ENCODE data around the gene CST8. TPM values are rescaled to one million over a fixed set of nuclear protein-coding genes. Genes with fewer than 3 reads are reported as not detected.

CST8 gene
- total RNA-seq, 1 experiment from 2014 or later = not detected

DNA sequence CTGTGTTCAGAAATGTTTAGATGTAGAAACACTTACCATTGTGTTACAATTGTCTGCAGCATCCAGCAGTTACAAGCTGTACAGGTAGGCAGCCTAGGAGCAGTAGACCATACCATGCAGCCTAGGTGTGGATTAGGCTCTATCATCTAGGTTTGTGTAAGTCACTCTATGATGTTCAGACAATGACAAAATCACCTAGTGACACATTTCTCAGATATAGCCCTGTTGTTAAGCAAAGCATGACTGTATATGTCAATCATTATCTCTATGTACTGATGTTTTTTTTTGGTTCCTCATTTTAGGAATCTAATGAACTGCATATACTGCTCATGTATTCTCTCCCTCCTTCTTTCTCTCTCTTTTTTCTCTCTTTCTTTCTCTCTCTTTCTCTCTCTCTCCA is 22.2 kb downstream of the CST8 start:
- H2BK120ac ChIP-seq (ENCODE audit: low read depth, low read length, poor library complexity, severe bottlenecking) = no peak overlapping the region
- no peak overlapping the region for H3K18ac ChIP-seq (ENCODE audit: insufficient read length, low read depth, low read length)
- H3K4me1 ChIP-seq (ENCODE audit: insufficient read depth, low read length) = no peaks in the 10 kb centered on the region; the same call in 1 of the 2 replicates
- no peak overlapping the region for H3K56ac ChIP-seq (ENCODE audit: insufficient read length, low read depth, low read length)
- H4K5ac ChIP-seq (ENCODE audit: insufficient read length, low read depth, low read length) = no peak overlapping the region
- Mint-ChIP-seq H3K4me3 (no peak overlapping the region), H3K36me3 (ENCODE audit: insufficient read depth in 1 of 3, low read depth in 3 of 3) (peaks cover 0 to 9% (median 4%) of the 10 kb centered on the region in 3 experiments; a peak in 3 of 7 replicates), H3K9me3 (peaks cover 8 to 13% of the 10 kb centered on the region in 2 experiments; a peak in 4 of 5 replicates), H3K4me1 (peaks cover 30 to 42% of the 10 kb centered on the region in 2 experiments), H3K27me3 (ENCODE audit: low read depth) (peaks cover 8% of the 10 kb centered on the region), H3K27ac (no peak overlapping the region)
- no peak overlapping the region for H2BK15ac ChIP-seq (ENCODE audit: low read depth, low read length)
- no peak overlapping the region for H3K4ac ChIP-seq (ENCODE audit: low read depth, low read length)
- no peak overlapping the region for H2BK20ac ChIP-seq (ENCODE audit: low read depth, low read length, poor library complexity, severe bottlenecking)
- no peak overlapping the region for H3T11ph ChIP-seq (ENCODE audit: low read length)
- no peaks in the 10 kb centered on the region for H3K23me2 ChIP-seq (ENCODE audit: insufficient read length, low read depth, low read length, poor library complexity, severe bottlenecking)
- H3K79me2 ChIP-seq (ENCODE audit: insufficient read depth, low read length) = no peaks in the 10 kb centered on the region
- no peaks in the 10 kb centered on the region for H4K20me1 ChIP-seq (ENCODE audit: control insufficient read depth, insufficient read depth, insufficient read length)
- H4K8ac ChIP-seq (replicated peaks; ENCODE audit: insufficient read length, low read depth, low read length) = no peak overlapping the region
- no peak overlapping the region for H4K91ac ChIP-seq (ENCODE audit: insufficient read length, low read depth, low read length)
- no peak overlapping the region for H2AFZ ChIP-seq (ENCODE audit: low read length)
- no peak overlapping the region for H3K9ac ChIP-seq (ENCODE audit: extremely low read depth, insufficient read length, low read length)
- H2AK5ac ChIP-seq (ENCODE audit: insufficient read length, low read length) = no peak overlapping the region
- no peak for DNase-seq
- no peaks in the 10 kb centered on the region for H3K79me1 ChIP-seq (ENCODE audit: insufficient read depth, low read depth, low read length, poor library complexity, severe bottlenecking)
- H3K4me2 ChIP-seq (ENCODE audit: insufficient read depth, insufficient read length, low read length) = no peak overlapping the region
- no peak overlapping the region for H3K23ac ChIP-seq (ENCODE audit: insufficient read length, low read depth, low read length)
- no peak overlapping the region for H3K27ac ChIP-seq (ENCODE audit: insufficient read length, low read depth, low read length)
- no peaks in the 10 kb centered on the region for H3K9me3 ChIP-seq (ENCODE audit: control insufficient read depth, low read depth, low read length)
- TF ChIP-seq, protein P1, sequence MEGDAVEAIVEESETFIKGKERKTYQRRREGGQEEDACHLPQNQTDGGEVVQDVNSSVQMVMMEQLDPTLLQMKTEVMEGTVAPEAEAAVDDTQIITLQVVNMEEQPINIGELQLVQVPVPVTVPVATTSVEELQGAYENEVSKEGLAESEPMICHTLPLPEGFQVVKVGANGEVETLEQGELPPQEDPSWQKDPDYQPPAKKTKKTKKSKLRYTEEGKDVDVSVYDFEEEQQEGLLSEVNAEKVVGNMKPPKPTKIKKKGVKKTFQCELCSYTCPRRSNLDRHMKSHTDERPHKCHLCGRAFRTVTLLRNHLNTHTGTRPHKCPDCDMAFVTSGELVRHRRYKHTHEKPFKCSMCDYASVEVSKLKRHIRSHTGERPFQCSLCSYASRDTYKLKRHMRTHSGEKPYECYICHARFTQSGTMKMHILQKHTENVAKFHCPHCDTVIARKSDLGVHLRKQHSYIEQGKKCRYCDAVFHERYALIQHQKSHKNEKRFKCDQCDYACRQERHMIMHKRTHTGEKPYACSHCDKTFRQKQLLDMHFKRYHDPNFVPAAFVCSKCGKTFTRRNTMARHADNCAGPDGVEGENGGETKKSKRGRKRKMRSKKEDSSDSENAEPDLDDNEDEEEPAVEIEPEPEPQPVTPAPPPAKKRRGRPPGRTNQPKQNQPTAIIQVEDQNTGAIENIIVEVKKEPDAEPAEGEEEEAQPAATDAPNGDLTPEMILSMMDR (conservative IDR thresholded peaks at IDR 0.05) = no peak
- H3K14ac ChIP-seq (ENCODE audit: insufficient read depth, low read length) = no peak overlapping the region
- H2BK12ac ChIP-seq (ENCODE audit: insufficient read length, low read depth, low read length) = no peak overlapping the region
- no peak overlapping the region for H2BK5ac ChIP-seq (ENCODE audit: insufficient read length, low read length)
- no peaks in the 10 kb centered on the region for H3K27me3 ChIP-seq (ENCODE audit: insufficient read depth, low read length)
